CD4-positive, alpha-beta T cell treated with Interleukin-17A for 4 hours (primary cell): ENCODE measurements around the gene PPHLN1.

Experiments used
- DNase-seq: peaks from one replicate; pipeline ENCODE4 v3.0.0-alpha.2; 2020; ENCODE audit warnings: mixed read lengths

The PPHLN1 gene

GRCh38 chr12:42444192-42444943 lies 118.4 kb downstream of the PPHLN1 start:
- no peak for DNase-seq

DNA sequence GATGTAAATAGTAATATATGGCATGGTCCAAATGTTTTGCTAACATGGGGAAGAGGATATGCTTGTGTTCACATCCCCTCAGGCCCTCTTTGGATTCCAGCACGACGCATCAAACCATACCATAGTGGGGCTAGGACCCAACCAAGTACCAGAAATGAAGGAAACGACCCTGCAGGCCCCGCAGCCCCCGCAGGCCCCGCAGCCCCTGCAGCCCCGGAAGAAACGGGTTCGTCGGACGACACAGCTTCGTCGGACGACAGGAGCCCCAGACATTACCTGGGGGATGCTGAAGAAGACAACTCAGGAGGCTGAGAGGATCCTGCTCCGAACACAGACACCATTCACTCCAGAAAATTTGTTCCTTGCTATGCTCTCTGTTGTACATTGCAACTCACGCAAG lies 119.9 kb downstream of the PPHLN1 start:
- no peak for DNase-seq

GRCh38 chr12:42446761-42447160 lies 120.8 kb downstream of the PPHLN1 start:
- no peak for DNase-seq

GRCh38 chr12:42447371-42447786 lies 121.4 kb downstream of the PPHLN1 start:
- DNase-seq: no peak

GRCh38 chr12:42448841-42449240 lies 122.9 kb downstream of the PPHLN1 start:
- no peak for DNase-seq

GRCh38 chr12:42450248-42450647 lies 124.3 kb downstream of the PPHLN1 start:
- no peak for DNase-seq

DNA sequence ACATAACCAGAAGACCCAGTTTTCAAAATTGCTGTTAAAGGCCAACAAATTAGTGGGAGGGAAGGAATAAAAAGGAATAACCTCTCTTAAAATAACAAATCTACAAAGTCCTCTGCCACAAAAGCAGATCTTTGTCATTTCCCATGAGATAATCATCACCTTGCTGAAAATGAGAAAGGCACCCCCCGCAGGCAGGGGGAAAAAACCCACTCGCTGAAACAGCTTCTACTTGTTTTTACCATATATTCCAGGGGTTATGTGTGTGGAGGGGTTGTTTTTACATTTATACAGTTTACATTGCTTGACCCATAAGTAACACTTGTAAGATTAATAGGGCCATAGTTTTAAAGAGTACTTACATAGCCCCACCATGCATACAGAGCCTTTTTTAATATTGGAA lies 132.6 kb downstream of the PPHLN1 start:
- no peak for DNase-seq

DNA sequence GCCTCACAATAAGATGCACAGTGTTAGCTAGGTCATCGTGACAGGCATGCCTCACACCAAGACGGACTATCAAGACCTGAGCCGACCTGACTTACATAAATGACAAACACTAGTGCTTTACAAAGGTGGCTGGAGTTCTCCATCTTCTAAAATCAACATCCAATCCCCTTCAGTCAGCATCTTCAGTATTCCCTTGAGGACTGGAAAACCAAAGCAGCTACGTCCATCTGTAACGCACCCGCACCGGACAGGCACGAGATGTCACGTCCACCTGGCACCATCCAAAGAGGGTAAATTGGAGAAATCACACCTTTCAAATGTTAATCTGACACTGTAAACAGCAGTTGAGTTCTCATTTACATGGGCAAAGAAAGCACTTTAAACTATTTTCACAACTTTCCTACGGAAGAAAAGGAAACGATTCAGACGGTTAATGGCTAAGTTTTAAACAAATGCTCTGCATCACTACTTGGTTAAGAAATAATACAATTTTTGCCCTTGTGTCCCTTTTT lies 133.4 kb downstream of the PPHLN1 start:
- DNase-seq: no peak

DNA sequence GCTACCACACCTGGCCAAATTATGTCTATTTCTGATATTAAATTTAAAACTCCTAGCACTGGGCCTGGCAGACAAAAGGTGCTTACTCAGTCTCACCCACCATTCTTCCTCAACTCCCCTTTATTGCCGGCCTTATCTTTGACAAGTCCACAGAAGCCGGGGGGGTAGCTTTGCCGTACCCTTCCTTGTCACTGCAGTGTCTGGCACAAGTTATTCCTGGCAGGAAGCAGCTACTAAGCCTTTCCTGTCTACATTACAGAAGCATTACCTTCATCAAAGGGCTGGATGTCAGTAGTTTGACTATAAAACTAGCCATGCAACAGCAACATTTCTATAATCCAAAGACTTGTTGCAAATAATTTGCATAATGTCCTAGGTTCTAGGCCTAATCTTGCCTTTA lies 136.5 kb downstream of the PPHLN1 start:
- DNase-seq: no peak

DNA sequence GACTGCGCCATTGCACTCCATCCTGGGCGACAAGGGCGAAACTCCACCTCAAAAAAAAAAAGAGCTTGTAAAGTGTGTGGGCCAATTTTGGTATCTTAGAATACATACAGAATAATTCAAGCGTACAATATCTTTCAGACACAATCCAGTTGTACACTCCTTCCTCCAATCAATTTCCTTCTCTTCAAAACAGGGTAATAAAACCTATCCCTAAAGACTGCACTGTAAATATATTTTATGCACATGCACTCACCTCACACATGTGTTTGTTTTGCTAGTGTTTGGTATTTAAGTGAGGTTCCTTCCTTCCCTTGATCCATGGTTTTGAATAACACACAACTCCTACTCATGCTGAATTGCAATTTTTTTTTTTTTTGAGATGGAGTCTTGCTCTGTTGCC lies 137.7 kb downstream of the PPHLN1 start:
- no peak for DNase-seq

DNA sequence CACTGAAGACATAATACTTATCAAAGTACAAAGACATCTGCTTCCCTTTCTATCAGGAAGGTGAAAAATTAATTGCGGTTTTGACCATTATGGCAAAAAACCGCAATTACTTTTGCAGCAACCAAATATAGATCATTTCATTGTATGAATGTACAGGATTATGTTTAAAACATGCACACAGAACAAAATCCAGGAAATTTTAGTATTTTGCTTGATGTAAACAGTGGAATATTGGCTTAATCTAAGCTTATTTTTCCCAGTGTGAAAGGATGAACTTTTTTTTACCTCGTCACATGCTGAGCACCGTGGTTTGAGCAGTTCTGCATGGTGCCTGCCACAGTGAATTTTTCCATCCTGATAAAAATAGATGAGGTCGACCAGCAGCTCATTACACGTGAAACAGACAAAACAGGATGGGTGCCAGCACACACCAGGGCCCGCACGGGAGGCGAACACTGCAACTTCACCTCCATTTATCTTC lies 142.4 kb downstream of the PPHLN1 start:
- no peak for DNase-seq

DNA sequence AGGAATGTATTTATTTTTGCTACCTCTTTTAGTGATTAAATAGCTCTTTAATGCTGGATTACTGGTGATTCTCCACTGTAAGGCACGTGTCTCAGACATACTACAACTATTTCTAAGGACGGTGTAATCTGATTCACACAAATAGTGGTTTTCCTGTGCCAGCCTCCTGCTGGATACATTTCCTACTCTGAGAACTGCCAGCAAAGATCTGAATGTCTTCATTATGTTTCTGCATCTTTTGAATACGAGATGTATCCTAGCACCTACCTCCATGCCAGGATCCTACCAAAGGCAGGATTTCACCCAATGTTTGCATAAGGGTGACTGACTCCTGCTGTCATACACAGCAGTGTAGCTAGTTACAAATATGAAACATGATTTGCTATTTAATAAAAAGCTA lies 143.0 kb downstream of the PPHLN1 start:
- no peak for DNase-seq

- no peak for DNase-seq
Measured at GRCh38 chr12:42469355-42470175, 143.6 kb downstream of the PPHLN1 start.

DNA sequence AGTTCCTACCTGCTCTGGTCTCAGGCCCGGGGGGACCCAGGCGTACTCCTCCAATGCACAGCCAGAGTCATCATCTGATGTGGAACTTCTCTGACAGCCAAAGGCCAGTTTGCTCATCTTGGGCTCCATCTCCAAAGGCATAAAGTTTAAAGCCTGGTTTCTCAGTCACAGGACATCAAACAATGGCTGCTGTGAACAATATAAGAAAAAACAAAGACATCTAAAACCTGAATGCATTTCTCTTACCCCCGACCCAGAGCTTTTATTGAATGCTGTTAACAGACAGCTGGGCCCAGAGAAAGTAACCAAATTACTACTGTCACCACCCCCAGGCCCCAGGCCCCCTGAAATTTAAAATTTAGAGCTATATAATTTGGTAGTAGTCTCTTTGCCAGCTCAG lies 146.4 kb downstream of the PPHLN1 start:
- DNase-seq: no peak

- DNase-seq: no peak
Measured at GRCh38 chr12:42473130-42473529, 147.2 kb downstream of the PPHLN1 start.

DNA sequence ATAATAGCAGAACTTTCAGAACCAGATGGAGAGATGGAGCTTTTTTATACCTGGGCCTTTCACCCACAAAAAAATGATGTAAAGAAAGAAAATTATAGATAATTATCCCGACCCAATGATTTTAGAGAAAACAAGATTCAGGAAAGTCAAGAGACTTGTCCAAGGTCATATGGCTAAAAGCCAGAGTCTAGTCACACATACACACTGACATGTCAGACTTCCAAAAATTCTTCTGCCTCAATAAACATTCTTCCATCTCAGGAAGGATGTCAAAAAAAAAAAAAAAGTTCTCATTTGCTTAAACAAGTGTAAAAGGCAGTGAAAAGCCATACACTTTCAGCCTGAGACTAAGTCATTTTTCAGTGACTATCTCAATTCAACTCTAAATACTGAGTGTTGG lies 147.6 kb downstream of the PPHLN1 start:
- no peak for DNase-seq

GRCh38 chr12:42474391-42474790 lies 148.4 kb downstream of the PPHLN1 start:
- no peak for DNase-seq

DNA sequence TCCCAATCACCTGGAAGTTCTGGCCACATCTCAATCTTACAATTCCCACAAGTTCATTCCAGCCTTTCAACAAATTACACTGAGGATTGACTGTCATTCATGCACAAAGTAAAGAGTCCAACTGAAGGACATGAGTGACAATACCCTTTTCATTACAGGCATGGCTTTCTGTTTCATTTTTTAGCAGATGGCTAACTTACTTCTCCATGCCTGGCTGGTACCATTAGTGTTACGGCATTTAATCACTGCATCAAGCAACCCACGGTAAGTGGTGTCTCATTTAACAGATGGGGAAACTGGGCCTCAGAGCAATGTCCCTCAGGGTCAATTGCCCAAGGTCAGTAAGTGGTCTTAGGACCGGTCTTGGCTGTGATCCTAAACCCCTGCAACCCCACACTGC lies 149.1 kb downstream of the PPHLN1 start:
- no peak for DNase-seq

DNA sequence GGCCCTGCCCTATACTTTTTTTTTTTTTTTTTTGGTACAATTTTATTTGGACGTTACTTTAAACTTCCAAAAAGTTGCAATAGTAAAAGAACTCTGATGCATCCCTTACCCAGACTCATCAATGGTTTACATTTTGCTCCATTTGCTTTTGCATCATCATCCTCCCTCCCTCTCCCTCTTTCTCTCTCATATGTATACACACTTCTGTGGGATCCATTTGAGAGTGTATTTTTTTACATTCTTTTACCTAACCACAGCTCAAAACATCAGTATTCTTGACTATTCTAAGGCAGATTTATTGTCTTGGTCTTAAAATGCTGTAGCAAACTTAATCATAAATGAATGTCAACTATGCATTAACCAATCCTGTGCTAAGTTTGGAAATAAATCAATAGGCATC lies 152.0 kb downstream of the PPHLN1 start:
- no peak for DNase-seq

DNA sequence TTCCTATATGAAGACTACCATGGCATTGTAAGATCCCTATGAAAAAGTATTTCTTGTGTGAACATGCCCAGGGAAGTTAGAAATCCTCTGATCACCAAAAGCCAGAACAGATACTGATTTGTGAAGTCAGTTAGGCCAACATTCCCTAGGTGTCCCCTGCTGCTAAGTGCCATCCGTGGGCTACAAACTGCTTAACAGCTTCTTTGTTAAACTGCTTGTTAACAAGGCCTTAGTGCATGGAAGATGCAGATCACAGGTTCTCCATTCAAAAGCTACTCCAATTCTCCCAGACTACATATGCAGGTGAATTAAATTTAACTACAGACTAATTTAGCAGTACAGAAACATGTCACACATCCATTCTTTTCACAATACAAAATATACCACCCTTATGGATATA lies 155.4 kb downstream of the PPHLN1 start:
- no peak for DNase-seq

GRCh38 chr12:42482041-42482747 lies 156.2 kb downstream of the PPHLN1 start:
- DNase-seq: no peak

DNA sequence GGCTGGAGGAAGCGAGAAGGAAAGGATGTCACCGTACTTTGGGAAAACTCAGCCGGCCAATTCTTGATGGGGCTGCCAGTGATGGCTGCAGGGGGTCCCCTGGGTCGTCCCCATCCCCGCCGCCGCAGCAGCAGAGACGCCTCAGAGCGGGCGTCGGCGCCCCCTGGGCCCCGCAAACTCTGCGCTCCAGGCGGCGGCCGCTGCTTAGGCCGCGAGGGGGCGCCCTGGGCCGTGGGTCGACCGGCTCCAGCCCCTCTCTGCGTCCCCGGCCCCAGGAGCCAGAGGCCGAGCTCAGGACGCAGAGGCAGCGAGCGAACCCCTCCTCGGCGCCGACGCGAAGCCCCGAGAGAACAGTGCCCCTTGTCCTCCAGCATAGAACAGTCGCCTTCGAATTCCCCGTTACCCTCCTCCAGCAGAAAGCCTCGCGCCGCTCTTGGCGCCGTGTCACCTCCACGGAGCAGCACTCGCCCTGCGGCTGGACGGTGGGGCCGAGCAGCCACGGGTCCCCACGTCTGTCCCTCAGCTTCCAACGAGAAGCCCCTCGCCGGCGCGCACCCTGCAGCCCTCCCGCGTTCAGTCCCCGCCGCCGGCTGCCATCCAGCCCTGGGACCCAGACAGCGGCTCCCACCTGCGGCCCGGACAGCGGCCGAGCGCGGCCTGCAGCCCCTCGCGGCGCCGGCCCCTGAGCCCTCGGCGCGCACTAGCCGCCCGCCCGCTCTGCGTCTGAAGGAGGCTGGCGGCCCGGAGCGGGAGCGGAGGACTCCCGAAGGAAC lies 157.0 kb downstream of the PPHLN1 start:
- peak; percentile 47 for DNase-seq

DNA sequence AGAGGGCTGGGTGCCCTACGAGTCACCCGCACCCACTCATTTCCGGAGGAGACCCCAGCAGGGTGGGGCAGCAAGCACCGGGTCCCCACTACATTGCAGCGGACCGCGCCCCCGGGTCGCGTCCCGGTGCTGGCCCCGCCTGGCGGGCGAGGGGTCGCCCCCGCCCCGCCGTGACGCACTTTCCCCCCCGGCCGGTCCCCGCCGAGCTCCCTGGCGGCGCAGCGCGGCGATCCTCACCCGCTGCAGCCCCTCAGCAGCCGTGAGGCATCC lies 157.5 kb downstream of the PPHLN1 start:
- DNase-seq: peak; percentile 19
